GM13976 (cell line): ENCODE measurements around the gene COPE.
"Not testable (repeated sequence)": the region's sequence is repeated elsewhere in the genome, so short reads cannot be mapped to it uniquely, and the experiment has no call there.

Experiments used
- DNase-seq: peaks from one replicate; pipeline ENCODE4 v3.0.0; 2012; ENCODE audit warnings: low spot score
- in situ Hi-C: fragments of 300-500 bp; cut with MboI; formaldehyde crosslinking; loops from one replicate; pipeline ENCODE4 v1.12.0; 2022; ENCODE audit warnings: low sequenced_read_pairs, mixed read lengths, inconsistent platforms; ENCODE audit not compliant: unreplicated experiment
- TF ChIP-seq, protein P1 (sequence below): IDR thresholded peaks from 2 replicates; pipeline ENCODE4 v1.5.1; 2012; ENCODE audit warnings: borderline replicate concordance, mild to moderate bottlenecking; ENCODE audit not compliant: insufficient read depth; ENCODE audit errors: extremely low read depth, missing control alignments, control extremely low read depth

Gene COPE

GRCh38 chr19:18955042-18955441 is 35.9 kb upstream of the COPE start:
- no peak for DNase-seq
- in situ Hi-C loops: no loop called here
- TF ChIP-seq, protein P1, sequence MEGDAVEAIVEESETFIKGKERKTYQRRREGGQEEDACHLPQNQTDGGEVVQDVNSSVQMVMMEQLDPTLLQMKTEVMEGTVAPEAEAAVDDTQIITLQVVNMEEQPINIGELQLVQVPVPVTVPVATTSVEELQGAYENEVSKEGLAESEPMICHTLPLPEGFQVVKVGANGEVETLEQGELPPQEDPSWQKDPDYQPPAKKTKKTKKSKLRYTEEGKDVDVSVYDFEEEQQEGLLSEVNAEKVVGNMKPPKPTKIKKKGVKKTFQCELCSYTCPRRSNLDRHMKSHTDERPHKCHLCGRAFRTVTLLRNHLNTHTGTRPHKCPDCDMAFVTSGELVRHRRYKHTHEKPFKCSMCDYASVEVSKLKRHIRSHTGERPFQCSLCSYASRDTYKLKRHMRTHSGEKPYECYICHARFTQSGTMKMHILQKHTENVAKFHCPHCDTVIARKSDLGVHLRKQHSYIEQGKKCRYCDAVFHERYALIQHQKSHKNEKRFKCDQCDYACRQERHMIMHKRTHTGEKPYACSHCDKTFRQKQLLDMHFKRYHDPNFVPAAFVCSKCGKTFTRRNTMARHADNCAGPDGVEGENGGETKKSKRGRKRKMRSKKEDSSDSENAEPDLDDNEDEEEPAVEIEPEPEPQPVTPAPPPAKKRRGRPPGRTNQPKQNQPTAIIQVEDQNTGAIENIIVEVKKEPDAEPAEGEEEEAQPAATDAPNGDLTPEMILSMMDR: no peak

DNA sequence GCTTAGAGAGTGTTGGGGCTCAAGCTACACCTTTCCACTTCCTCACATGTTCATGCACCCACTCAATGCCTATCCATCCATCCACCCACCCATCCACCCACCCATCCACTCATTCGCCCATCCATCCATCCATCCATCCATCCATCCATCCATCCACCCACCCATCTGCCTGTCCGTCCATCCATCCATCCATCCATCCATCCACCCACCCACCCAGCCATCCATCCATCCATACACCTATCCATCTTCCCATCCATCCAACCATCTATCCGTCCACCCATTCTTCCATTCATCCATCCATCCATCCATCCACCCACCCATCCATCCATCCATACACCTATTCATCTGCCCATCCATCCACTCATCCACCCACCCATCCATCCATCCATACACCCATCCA is 34.9 kb upstream of the COPE start:
- DNase-seq: no peak
- TF ChIP-seq, protein P1: no peak
- in situ Hi-C loops: no loop called here

GRCh38 chr19:18952364-18953003 is 33.3 kb upstream of the COPE start:
- in situ Hi-C loops, DNase-seq: not testable (repeated sequence)

- in situ Hi-C loops: no loop called here
These were observed 32.6 kb upstream of the COPE start for GRCh38 chr19:18951721-18952281.

DNA sequence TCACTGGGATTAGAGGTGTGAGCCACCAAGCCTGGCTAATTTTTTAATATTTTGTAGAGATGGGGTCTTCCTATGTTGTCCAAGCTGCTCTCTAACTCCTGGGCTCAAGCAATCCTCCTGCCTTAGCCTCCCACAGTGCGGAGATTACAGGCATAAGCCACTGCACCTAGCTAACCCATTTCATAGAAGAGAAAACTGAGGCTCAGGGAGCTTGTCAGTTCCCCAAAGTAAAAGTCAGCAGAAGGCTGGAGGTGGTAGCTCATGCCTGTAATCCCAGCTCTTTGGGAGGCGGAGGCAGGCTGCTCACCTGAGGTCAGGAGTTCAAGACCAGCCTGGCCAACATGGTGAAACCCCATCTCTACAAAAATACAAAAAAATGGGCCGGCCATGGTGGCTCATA is 30.7 kb upstream of the COPE start:
- in situ Hi-C loops: no loop called here
- no peak for DNase-seq
- TF ChIP-seq, protein P1: no peak

More at GRCh38 chr19:18951721-18952281, 32.6 kb upstream of the COPE start:
- DNase-seq: peak; percentile 7
- TF ChIP-seq, protein P1: no peak

DNA sequence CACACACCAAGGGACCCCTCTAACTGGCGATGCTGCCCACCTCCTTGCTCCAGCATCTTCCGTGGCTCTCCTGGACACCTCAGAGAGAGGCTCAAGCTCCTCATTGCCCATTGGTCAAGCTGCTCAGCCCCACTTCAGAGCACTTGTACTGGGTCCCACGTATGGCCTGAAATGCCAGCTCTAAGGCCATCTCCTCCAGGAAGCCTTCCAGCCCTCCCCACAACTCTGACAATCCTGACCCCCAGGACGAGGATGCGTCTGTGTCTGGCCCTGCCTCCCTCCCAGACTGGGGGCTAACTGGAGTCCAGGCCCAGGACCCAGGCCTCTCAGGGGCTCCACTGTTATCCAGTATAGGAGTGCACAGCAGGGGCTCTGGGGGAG is 29.8 kb upstream of the COPE start:
- no peak for DNase-seq
- TF ChIP-seq, protein P1: no peak
- in situ Hi-C loops: no loop called here

DNA sequence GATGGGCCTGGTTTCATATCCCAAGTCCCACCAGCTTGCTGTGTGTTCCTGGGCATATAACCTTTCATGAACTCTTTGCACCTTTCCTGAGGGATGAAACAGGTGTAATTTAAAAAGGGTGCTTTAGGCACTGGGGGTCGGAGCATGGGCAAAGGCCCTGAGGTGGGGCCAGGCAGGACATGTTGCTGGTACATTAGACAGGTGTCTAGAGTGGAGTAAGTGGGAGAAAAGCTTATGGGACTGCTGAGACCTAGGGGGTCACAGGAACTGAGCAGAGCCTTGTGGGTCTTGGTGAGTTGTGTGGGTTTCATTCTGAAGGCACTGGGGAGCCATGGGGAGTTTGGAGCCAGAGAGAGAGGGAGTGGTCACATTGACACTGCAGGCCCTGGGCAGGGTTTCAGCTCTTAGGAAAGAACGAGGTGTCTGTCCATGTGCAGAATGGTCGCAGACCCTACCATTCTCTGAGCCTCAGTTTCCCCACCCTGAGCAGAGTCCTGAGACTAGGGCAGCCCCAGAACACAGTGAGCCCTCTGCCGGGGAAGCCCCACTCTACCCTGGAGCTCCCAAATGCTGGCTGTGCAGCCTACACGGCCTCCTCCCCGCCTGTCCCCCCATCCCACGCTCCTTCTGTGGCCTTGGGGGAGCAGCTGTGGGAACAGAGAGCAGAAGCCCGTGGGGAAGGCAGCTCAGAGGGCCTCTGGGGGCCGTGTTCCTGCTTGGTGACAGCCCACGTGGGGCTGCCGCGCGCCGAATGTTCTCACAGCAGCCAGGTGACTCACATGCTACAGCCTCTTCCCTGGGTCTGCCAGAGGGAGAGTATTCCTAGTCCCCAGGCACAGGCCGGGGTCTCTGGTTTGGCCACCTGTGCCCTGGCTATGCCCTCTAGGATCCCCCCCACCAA is 29.1 kb upstream of the COPE start:
- TF ChIP-seq, protein P1: no peak
- in situ Hi-C loops: no loop called here
- no peak for DNase-seq
